ENCODE measurements around the gene TGFB1. TPM values are rescaled to one million over a fixed set of nuclear protein-coding genes. Genes with fewer than 3 reads are reported as not detected.

The TGFB1 gene
- total RNA-seq, 1 donor from 2014 or later, result 24.9 TPM

GRCh38 chr19:41310033-41310831 lies 43.5 kb downstream of the TGFB1 start, which contains the start of gene CCDC97:
TSS of gene CCDC97 (plus strand) at chr19:41310172. CDS start at chr19:41310311, 139 bp downstream.
- H3K27ac Mint-ChIP-seq, result peak within 1 kb of the TSS; percentile 99
- peaks cover 19% of the 10 kb centered on the region for H3K36me3 Mint-ChIP-seq
- TF ChIP-seq CTCF (IDR thresholded peaks at IDR 0.05; ENCODE audit: unreplicated experiment), result no peak
- peaks cover 32% of the 10 kb centered on the region for H3K4me1 Mint-ChIP-seq
- peak; percentile 75 to 90 for DNase-seq (ENCODE audit: low spot score in 2 of 2, unreplicated experiment in 2 of 2)
- no peaks in the 10 kb centered on the region for H3K9me3 Mint-ChIP-seq
- peak within 1 kb of the TSS; percentile 93 for H3K4me3 Mint-ChIP-seq
- H3K27me3 Mint-ChIP-seq (ENCODE audit: low read depth), result no peaks in the 10 kb centered on the region

- Mint-ChIP-seq H3K36me3 (peaks cover 20% of the 10 kb centered on the region), H3K4me1 (peaks cover 32% of the 10 kb centered on the region), H3K4me3 (peak overlapping the region; percentile 93), H3K27me3 (ENCODE audit: low read depth) (no peaks in the 10 kb centered on the region), H3K9me3 (no peaks in the 10 kb centered on the region), H3K27ac (peak overlapping the region; percentile 99)
- no peak for DNase-seq (ENCODE audit: low spot score in 2 of 2, unreplicated experiment in 2 of 2)
- TF ChIP-seq CTCF (IDR thresholded peaks at IDR 0.05; ENCODE audit: unreplicated experiment), result no peak
Measured at GRCh38 chr19:41309180-41310032, 44.3 kb downstream of the TGFB1 start.

- peak overlapping the region; percentile 99 for H3K27ac Mint-ChIP-seq
- peak; percentile 96 for TF ChIP-seq CTCF (IDR thresholded peaks at IDR 0.05; ENCODE audit: unreplicated experiment)
- H3K27me3 Mint-ChIP-seq (ENCODE audit: low read depth), result no peaks in the 10 kb centered on the region
- H3K9me3 Mint-ChIP-seq, result no peaks in the 10 kb centered on the region
- peaks cover 32% of the 10 kb centered on the region for H3K4me1 Mint-ChIP-seq
- peak overlapping the region; percentile 93 for H3K4me3 Mint-ChIP-seq
- peak; percentile 87 to 98 for DNase-seq (ENCODE audit: low spot score in 2 of 2, unreplicated experiment in 2 of 2)
- peaks cover 20% of the 10 kb centered on the region for H3K36me3 Mint-ChIP-seq
Measured at GRCh38 chr19:41308450-41309179, 45.1 kb downstream of the TGFB1 start.

- DNase-seq (ENCODE audit: low spot score in 2 of 2, unreplicated experiment in 2 of 2), result no peak
- Mint-ChIP-seq H3K4me1 (peaks cover 28% of the 10 kb centered on the region), H3K27me3 (ENCODE audit: low read depth) (no peaks in the 10 kb centered on the region), H3K4me3 (no peak overlapping the region), H3K36me3 (peaks cover 16% of the 10 kb centered on the region), H3K9me3 (no peaks in the 10 kb centered on the region), H3K27ac (peak overlapping the region; percentile 99)
- TF ChIP-seq CTCF (IDR thresholded peaks at IDR 0.05; ENCODE audit: unreplicated experiment), result no peak
Measured at GRCh38 chr19:41307954-41308449, 45.7 kb downstream of the TGFB1 start.
